ENCODE data around the gene C17orf114.

C17orf114 gene

DNA sequence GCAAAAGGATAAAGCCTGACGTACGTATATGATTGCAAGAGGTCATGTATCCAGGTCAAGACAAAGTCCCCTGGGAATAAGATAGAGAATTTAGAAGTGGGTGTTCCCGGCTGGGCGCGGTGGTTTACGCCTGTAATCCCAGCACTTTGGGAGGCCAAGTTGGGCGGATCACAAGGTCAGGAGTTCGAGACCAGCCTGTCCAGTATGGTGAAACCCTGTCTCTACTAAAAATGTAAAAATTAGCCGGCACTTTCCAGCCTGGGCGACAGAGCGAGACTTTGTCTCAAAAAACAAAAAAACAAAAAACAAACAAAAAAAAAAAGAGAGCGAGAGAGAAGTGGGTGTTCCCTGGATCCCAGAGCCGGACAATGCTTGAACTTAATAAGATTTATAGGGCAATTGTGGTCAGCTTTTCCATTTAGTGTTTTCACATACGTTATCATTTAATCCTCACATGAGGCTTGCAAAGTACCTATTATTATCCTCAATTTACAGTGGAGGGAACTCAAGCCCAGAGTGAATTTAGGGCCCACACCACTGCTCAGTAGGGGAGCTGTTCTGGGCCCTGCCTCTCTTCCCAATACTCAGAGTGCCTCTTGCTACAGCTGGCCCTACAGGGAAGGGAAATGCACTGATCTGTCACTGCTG lies 13.8 kb downstream of the C17orf114 start:
- DNase-seq (ENCODE audit: low read depth in 3 of 3): no peak

DNA sequence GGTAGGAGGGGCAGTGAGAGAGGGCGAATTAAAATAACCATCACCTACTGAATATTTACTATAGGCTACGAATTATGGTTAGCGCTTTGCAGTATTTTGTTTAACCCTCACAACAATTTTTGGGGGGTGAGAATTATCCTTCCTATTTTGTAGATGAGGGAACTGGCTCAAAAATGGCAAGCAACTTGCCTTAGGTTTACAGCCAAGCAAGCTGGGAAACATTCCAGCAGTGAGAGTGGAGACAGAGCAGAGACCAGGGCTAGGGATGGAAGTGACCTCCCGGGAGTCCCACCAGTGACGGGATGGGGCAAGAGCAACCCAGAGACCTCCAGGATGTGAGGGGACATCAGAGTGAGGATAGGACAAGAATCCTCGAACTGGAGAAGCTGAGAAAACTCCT lies 15.6 kb downstream of the C17orf114 start:
- DNase-seq (ENCODE audit: low read depth in 3 of 3): no peak

DNA sequence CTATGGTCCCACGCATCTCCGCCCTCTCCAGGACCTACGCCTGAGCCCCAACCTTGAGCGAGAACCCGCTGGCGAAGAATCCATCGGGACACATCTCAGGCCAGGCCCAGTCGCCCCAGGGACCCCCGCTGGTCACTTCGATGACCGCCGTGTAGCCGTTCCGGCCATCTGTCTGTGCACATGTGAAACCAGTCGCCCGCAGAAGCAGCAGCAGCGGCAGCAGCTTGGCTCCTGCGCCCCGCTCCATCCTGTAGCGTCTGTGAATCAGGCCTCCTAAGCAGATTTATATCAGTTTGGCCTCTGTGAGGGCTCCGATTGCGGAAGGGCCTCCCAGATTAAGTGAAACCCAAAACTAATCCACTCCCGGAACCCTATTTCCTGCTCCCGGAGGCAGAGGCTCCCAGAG lies 16.0 kb downstream of the C17orf114 start, which contains the start of gene VMO1:
Gene VMO1 (minus strand): TSS at position 259 of the 406 bp plus-strand sequence. CDS start 12 bp downstream, at position 247.
- no peak for DNase-seq (ENCODE audit: low read depth in 3 of 3)

DNA sequence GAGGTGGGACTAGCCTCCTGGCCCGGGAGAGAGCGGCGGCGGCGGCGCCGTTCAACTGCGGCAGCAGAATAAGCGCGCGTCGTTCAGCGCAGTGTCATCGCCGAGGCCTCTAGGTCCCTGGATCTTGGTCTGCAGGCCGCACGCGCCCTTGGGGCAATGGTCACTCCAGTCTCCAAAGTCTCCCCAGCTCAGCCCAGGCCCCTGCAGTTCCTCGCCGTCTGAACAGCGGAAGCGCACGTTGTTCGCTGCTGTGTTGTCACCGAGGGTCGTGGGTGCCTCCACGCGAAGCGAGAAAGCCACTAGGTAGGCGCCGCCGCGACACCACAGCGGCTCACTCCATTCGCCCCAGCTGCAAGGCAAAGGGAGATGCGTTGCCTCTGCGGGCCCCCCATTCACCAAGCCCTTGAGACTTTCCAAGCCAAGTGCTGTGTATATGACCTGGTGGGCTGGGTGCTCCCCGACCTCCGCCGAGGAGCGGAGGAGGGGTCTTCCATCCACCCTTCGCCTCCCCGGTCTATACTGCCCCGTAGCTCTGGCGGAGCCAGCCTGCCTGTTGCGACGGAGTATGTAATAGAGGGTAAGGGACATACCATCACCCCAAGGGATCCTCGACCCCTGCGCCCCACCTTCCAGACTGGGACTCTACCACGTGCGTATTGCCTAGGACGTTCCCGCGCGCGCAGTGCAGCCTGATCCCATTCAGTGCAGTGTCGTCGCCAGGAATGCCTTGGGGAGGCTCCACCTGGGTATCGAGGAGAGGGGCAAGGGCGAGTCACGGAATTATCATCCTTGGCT lies 16.6 kb downstream of the C17orf114 start:
- no peak for DNase-seq (ENCODE audit: low read depth in 3 of 3)

DNA sequence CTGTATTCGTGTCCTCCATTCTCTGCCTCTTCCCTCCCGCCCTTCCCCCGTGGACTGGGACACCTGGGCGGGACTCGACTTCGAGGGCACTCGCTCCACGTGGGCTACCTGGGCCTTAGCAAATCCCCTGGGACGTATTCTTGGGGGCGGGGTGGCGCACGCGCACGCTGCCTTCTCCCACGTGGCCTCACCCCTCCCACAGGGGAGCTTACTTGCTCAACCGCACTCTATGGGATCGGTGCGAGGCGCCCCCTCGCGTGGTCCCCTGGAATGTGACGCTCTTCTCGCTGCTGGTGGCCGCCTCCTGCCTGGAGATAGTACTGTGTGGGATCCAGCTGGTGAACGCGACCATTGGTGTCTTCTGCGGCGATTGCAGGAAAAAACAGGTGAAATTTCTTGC lies 19.5 kb downstream of the C17orf114 start:
- no peak for DNase-seq (ENCODE audit: low read depth in 3 of 3)

DNA sequence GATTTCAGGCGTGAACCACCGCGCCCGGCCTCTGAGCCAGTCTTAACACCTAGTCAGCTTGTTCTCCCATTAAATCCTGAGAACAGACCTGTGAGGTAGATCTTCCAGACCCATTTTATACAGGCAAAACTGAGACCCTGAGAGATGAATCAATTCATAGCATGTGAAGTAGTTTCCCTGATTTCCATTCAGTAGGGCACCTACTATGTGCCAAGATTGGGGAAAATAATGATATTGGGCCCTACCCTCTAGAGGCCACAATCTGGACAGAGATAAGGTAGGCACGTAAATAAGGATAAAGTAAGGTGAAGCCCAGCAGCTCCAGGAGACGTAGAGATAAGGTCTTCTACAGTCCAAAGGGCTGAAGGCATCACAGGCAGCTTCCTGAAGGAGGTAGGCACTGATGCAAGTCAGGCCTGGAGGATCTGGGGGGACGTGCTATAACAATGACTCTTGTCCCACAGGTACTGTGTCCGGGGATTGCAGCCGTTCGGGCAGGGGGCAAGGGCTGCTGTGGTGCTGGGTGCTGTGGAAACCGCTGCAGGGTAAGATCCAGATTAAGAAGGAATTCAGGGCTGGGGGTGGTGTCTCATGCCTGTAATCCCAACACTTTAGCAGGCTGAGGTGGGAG lies 21.7 kb downstream of the C17orf114 start:
- DNase-seq (ENCODE audit: low read depth in 3 of 3): no peak

DNA sequence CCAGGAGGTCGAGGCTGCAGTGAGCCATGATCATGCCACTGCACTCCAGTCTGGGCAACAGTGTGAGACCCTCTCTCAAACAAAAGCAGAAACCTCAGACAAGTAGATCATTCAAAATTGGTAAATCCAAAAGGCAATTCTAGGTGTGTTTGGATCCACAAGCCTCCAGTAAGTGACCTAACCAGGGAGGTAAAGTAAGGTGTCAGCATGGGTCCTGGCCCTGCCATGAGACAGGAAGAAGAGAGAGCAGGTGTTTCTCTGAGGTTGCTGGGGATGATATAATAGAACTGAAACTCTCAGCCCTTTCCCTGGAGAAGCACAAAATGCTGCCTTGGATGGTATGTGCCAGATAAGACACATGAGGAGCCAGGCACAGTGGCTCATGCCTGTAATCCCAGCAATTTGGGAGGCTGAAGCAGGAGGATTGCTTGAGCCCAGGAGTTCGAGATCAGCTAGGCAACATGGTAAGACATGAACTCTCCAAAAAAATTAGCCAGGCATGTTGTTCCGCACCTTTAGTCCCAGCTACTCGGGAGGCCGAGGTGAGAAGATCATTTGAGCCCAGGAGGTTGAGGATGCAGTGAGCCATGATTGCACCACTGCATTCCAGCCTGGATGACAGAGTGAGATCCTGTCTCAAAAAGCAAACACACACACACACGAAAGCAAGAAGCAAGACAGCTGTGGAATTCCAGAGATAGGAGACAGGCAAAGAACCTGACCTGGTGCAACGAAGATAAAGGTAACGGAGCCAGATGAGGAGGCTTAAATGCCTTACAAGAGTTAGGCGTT lies 24.0 kb downstream of the C17orf114 start:
- no peak for DNase-seq (ENCODE audit: low read depth in 3 of 3)

DNA sequence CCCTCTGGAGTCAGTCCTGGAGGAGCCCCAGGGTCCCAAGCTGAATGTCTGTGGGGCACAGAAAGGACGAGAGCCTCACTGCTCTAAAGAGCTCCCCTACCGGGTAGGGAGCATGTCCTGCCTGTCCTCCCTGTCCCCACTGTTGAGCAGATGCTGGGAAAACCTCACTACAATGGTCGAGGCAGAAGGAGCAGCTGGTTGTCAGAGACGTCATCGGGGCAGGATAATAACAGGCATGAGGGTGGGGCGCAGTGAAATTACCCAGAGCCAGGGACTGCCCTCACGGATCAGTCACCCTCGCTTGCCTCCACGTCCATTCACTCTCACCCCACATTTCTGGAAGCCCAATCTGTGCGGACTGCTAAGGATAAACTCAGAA lies 29.9 kb downstream of the C17orf114 start:
- DNase-seq (ENCODE audit: low read depth in 3 of 3): no peak

DNA sequence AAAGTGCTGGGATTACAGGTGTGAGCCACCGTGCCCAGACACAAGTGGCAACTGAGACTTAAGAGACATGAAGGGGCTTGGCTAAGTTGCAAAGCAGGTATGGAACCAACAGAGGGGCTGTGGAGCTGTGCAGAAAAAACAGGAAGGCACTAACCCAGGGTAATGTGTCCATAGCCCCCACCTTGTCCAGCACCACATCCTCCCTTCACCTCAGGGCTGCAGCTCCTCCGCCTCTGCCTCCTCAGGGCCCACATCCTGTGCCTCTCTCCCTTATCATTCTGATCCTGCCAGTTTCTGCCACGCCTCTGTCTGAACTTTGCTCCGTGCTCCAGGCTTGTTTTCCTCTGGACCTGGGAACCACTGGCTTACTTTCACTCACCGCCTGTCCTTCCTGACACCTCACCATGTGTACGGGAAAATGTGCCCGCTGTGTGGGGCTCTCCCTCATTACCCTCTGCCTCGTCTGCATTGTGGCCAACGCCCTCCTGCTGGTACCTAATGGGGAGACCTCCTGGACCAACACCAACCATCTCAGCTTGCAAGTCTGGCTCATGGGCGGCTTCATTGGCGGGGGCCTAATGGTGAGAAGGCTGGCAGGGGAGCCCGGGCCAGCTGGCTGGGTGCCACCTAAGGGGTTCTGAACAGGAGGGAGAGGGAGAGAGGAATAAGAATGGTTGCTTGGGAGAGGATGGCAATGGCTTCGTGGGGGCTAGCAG lies 30.5 kb downstream of the C17orf114 start, which contains the start of gene TM4SF5:
Gene TM4SF5 (plus strand): TSS at position 368 of the 716 bp plus-strand sequence. CDS start 37 bp downstream, at position 405.
- DNase-seq (ENCODE audit: low read depth in 3 of 3): no peak

DNA sequence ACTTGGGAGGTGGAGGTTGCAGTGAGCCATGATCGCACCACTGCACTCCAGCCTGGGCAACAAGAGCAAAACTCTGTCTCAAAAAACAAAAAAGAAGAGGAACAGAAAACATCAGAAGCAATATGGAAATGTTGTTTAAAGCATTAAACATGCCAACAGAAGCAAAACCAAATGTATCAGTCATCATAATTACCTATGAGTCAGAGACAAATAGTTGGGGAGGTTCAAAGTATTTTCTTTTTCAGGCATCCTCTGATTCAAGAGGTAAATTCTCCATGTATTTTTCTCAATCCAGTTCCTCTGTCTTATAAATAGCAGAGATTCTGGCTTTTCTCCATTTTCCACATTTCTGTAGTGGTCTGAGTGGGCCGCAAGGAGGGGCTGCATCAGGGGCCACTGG lies 32.5 kb downstream of the C17orf114 start:
- DNase-seq (ENCODE audit: low read depth in 3 of 3): no peak

DNA sequence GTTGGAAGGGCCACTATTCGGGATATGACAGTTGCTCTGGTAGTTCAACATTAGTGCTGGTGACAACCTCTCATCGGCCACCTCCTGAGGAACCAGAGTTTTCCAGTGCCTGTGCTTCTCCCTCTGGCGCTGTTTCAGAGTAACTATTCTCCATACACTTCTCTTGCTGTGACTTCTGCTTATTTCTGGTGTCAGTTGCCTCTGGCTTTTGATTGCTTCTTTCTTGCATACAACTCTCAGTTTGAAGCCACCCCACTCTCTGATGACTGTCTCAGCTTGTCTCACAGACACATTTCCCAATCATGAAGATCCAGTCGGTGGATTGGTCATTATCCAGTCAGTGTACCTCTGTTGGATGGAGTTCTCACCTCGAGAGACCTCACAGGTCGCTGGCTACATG lies 33.8 kb downstream of the C17orf114 start:
- no peak for DNase-seq (ENCODE audit: low read depth in 3 of 3)

DNA sequence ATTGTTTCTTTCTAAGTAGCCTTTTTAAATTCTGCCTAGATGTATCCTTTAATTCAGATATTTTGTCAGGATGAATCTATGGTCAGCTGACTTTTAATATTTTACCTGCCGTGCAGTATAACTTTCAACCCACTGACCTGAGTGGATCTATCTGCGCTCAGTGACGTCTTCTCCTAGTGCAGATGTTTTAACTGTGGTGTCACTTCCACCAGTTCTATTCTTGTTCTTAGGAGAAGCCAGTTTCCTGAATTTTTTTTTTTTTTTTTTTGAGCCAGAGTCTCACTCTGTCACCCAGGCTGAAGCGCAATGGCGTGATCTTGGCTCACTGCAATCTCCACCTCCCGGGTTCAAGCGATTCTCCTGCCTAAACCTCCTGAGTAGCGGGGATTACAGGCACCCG lies 35.4 kb downstream of the C17orf114 start:
- no peak for DNase-seq (ENCODE audit: low read depth in 3 of 3)

DNA sequence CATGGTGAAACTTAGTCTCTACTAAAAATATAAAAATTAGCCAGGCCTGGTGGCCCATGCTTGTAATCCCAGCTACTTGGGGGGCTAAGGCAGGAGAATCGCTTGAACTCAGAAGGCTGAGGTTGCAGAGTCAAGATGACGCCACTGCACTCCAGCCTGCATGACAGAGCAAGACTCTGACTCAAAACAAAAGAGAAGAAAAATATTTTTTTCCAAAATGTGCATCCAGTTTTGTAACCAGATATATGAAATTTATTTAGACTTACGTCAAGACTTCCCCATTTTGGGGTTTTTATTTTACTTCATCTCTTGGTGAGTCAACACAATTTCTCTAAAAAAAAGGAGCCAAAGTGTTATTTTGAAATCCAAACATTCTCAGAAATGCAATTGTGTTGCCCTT lies 35.9 kb downstream of the C17orf114 start:
- no peak for DNase-seq (ENCODE audit: low read depth in 3 of 3)

DNA sequence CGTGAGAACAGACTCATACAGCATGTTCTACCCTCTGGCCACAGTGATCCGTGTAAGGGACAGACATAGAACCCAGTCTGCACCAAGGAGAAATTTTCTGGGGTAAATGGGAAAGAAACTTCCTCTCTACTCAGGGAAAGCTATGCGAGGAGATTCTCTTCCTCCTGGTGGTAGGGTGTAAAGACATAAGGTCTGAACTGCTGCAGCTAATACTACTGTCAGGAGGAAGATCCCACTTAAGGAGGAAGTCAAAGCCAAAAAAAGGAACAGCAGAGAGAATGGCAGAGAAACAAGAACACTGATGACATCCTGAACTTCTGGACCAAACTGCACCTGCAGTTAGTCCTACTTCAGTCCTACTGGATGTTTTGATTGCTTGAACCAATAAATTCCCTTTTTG lies 37.5 kb downstream of the C17orf114 start:
- DNase-seq (ENCODE audit: low read depth in 3 of 3): no peak

DNA sequence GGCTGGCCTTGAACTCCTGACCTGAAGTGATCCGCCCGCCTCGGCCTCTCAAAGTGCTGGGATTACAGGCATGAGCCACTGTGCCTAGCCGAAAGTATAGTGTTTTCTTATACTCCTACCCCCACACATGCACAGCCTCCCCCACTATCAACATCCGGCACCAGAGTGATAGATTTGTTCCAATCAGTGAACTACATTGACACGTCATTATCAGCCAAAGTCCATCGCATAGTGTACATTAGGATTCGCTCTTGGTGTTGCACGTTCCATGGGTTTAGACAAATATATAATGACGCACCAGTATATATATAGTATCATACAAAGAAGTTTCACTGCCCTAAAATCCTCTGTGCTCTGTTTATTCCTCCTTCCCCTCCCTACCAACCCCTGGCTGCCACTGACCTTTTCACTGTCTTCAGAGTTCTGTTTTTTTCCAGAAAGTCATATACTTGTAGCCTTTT lies 42.3 kb downstream of the C17orf114 start:
- no peak for DNase-seq (ENCODE audit: low read depth in 3 of 3)

DNA sequence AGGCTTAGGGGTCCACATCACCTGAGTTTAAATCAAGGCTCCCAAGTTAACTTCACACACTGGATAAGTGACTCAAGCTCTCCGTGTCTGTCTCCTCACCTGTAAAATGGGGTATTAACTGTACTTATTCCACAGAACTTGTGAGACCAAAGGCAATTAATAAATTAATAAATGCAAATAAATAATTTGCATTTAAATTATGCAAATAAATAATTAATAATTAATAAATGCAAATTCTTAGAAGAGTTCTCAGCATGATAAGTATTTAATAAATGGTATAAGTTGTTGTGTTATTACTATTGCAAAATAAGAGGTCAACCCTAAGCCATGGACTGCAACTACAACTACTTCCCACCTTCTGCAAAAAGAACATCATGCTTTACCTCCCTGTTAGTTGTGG lies 48.7 kb downstream of the C17orf114 start:
- DNase-seq (ENCODE audit: low read depth in 3 of 3): no peak

DNA sequence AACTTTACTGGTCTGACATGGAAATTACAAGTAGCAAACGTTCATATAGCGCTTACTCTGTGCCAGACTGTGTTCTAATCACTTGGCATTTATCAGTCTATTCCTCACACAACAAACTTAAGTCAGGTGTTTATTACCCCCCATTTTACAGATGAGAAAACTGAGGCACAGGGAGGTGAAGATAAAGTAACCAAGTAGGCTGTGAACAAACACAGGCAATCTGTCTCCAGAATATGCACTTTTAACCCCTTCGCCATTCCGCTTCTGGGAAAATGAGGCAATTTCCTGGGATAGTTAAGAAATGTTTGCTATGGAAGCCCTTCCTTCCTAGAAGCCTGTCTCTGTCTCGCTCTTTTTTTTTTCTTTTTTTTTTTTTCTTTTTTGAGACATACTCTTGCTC lies 50.2 kb downstream of the C17orf114 start:
- DNase-seq (ENCODE audit: low read depth in 3 of 3): no peak

All from stimulated activated CD4-positive, alpha-beta T cell treated with anti-CD3 and anti-CD28 coated beads, TNF-alpha, amount 100 ng/mL, for 48 hours (primary cell).